ENCODE measurements around the gene HOXD11.

HOXD11 gene

DNA sequence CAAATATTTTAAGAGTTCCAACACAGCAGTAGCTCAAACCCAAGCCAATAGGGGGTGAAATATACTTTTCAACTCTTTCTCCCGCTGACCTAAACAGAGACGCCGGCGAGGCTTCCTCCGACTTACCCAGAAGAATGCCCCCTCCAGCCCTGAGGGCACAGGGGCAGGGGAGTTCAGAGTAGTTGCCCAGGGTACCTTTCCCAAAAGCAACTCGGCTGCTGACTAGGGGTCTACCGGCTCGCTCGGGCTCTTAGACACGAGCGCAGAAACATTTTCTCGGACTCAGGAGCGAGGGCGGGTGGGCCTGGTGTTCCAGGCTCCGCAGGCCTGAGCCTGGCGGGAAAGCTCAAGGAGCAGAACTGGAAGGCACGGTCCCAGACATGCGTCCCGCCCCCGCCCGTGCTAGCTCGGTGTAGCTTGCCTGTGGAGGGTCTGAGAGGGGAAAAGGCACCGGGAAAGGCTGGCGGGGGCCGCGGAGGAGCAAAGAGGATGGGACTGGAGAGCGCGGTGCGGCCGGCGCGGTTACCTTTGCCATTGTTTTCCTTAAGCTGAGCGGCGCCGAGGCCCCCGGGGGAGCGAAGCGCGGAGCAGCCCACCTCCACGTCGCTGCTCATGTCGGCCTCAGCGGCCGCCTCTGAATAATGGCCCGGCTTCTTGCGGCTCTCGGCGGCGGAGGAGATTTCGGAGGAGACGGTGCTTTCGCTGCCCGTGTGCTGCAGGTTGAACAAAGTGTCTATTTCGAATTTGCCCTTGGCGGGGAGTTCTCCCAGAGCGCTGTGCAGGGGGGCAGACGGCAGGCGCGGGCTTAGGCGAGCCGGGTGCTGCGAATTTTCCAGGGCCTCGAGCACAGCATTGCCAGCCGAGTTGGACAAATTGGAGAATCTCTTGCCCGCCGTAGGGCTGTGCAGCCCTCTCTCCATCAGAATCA, 24.0 kb upstream of the HOXD11 start:
- TF ChIP-seq, protein P1, sequence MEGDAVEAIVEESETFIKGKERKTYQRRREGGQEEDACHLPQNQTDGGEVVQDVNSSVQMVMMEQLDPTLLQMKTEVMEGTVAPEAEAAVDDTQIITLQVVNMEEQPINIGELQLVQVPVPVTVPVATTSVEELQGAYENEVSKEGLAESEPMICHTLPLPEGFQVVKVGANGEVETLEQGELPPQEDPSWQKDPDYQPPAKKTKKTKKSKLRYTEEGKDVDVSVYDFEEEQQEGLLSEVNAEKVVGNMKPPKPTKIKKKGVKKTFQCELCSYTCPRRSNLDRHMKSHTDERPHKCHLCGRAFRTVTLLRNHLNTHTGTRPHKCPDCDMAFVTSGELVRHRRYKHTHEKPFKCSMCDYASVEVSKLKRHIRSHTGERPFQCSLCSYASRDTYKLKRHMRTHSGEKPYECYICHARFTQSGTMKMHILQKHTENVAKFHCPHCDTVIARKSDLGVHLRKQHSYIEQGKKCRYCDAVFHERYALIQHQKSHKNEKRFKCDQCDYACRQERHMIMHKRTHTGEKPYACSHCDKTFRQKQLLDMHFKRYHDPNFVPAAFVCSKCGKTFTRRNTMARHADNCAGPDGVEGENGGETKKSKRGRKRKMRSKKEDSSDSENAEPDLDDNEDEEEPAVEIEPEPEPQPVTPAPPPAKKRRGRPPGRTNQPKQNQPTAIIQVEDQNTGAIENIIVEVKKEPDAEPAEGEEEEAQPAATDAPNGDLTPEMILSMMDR (conservative IDR thresholded peaks at IDR 0.05): no peak
- no peak overlapping the region for H3K27ac ChIP-seq

DNA sequence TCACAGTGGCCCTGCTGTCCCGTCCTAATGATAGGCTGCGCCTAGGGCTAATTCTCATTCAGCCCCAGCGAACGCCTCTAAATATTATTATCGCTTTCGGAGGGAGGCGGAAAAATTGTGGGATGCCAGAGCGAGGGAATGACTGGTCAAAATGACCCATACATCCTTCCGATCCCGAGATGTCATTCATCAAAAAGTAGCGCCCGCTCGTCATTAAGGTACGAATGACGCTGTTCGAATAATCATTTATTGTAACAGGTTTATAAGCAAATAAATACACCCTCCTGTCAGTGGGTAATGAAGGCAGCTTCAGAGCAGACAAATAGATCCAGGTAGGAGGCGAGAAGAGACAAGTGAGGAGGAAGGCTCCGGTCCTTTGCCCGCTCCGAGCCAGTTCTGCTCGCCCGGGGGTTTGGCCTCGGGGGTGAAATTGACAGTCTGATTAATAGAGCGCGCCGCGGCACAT, 23.3 kb upstream of the HOXD11 start, which contains the start of gene EVX2:
TSS of gene EVX2 (minus strand) at position 167 of the 466 bp plus-strand sequence. CDS start 186 bp downstream, outside the sequence.
- TF ChIP-seq, protein P1 (conservative IDR thresholded peaks at IDR 0.05): no peak
- H3K27ac ChIP-seq: no peak within 1 kb of the TSS

DNA sequence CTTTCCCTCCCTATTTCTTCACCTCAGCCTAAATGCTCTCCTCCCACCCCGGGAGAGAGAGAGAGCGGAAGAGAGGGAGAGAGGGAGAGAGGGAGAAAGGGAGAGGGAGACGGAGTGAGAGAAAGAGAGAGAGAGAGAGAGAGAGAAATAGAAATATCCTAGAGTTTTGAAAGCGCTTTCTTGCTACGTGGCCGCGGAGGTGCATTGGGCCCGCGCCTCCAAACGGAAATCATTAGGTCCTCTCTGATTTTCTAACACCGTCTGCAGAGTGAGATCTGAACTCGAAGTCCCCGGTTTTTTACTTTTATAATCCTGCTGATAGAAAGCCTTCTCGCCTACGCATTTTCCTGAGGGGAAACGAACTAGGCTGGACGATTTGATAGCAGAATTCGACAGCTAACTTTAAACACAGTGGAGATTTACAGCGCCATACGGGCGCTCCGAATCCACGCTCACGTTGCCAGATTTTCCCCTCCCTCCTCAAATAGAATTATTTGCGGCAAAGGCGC, 22.4 kb upstream of the HOXD11 start:
- TF ChIP-seq, protein P1 (conservative IDR thresholded peaks at IDR 0.05): no peak
- H3K27ac ChIP-seq: no peak overlapping the region

DNA sequence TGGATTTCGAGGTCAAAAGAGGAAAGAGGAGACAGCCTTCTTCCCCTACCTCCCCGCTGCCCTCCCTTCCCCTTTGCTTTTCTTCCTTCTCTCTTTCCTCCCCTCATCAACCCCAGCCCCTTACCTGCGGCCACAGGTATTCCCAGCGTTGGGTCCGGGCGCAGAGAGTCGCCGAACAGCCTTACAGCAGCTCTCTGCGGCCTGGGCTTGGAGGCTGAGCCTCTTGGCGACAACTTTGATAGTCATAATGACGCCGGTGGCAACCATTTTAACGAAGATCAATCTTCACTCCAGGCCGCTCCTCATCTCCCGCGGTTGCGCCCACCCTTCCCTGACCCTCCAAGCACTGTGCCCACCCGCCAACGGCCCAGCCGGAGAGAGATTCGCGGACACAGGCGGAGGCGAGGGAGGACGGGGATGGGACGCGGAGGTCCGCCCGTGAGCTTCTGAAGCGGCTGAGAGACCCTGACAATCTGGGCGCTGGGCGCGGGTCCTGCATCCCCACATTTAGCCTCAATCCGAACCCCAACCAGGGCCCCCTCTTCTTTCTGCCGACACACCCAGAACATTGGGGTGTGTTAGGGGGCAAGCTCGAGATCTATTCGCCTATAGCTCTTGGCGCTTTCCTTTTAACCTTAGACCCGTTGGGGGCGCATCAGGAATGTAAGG, 21.8 kb upstream of the HOXD11 start:
- TF ChIP-seq, protein P1 (conservative IDR thresholded peaks at IDR 0.05): no peak
- H3K27ac ChIP-seq: no peak overlapping the region

DNA sequence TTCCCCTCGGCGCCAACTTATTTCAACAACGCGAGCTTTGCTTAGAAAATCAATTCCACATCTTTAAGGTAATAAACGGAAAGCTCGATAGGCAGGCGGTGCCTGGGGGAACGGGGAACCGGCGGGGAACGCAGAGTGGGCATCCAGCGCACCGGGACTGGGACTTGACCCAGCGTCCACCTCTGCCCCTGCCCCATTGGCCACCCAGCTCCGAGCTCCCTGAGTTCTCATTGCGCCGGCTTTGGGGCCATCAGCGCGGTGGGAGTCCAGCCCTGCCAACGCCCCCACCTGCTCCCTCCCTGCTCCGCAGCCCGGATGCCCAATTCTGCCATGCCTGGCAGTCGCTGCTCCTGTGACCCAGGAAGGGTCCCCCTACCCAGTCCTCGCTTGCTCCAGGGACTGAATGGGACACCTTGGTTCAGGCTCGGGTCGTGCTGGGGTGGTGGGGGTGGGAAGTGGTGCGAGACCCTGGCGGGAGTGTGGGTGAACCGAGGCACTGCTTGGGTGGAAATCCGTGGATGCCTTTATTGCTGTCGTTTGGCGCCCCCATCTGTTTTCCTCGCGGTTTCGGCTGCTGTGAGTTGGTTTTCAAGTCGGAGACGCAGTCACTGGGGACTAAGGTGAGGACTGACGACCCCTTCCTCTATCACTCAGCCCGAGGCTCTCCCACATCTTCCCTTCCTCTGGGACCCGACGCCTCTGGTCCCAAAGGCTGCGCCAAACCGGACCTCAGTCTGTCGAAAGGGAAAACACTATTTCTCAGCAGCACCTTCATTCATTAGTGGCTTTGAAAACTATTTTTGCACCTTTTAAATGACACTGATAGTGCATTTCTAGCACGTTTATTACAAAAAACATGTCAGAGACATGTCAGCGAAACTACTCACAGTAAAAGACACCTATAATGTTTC, 21.0 kb upstream of the HOXD11 start:
- peak overlapping the region; percentile 40; the same call in 1 of the 2 replicates for H3K27ac ChIP-seq
- TF ChIP-seq, protein P1 (conservative IDR thresholded peaks at IDR 0.05): peak; percentile 79

DNA sequence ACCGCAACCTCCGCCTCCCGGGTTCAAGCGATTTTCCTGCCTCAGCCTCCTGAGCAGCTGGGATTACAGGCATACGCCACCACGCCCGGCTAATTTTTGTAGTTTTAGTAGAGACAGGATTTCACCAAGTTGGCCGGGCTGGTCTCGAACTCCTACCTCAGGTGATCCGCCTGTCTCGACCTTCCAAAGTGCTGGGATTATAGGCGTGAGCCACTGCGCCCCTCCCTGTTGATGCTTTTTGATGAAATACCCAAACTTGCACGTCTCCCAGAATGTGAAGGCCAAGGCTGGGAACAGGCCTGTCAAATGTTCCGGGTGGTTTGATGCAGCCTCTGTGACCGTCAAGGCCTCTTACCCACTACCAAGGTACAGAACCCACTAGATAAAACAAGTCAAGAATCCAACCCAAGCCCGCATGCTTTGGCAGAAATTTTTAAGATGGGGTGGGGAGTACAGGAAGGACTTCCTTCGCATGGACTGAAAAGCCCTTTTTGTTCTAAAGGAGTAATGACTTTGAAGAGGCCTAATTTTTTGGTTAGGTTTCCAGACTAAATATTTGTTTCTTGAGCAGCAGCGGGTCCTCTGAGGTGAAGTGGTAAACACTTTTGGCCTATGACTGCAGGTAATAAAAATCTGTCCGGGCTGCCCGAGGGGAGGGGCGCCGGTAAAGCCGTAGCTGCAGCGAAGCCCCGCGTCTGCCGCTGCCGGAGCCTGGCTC, 19.6 kb upstream of the HOXD11 start:
- TF ChIP-seq, protein P1 (conservative IDR thresholded peaks at IDR 0.05): no peak
- peak overlapping the region; percentile 54 for H3K27ac ChIP-seq
